ENCODE data around the gene RHBDL1. TPM values are rescaled to one million over a fixed set of nuclear protein-coding genes. Genes with fewer than 3 reads are reported as not detected.

RHBDL1 gene
- total RNA-seq, 1 donor from 2014 or later, result 6.1 TPM

DNA sequence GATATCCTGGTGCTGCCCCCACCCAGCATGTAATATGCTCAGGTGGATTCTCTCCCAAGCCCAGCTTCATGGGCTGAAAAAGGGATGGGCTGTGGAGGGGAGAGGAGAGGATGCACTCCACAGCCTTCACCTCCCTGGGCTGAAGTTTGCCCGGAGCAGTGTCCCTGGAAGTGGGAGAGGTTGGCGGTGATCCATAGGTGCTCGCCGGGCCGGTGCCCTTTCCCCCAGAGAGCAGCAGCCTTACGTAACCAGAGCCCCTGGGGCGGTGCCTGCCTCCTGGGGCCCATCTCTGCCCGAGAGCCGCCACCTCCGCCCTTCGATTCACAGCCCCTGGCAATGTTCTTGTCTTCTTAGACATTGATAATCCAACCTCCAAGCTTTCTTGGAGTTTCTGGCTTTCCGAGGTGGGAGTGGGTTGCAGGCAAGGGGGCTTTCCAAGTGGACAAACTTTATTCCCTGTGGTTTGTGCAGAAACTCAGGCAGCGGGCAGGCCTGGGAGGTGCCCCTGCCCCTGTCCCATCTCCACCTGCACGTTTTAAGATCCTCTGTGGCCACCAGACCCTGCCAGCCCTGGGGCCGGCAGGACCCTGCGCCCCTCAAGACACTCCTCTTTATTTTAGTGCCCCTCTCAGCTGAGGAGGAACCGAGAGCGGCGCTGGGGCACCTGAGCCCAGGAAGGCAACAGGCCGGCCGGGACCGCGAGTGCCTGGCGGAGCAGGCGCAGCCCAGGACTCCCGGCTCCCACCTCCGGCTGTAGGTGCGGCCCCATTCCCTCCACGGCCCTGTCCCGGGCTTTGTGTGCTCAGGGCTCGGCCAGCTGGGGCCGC lies 29.4 kb upstream of the RHBDL1 start:
- Mint-ChIP-seq H3K27me3 (ENCODE audit: low read depth) (no peaks in the 10 kb centered on the region), H3K36me3 (no peaks in the 10 kb centered on the region), H3K4me1 (peaks cover 13% of the 10 kb centered on the region), H3K9me3 (no peaks in the 10 kb centered on the region), H3K27ac (no peak overlapping the region), H3K4me3 (no peak overlapping the region)
- DNase-seq (ENCODE audit: low spot score in 2 of 2, unreplicated experiment in 2 of 2), result no peak
- TF ChIP-seq, protein P1, sequence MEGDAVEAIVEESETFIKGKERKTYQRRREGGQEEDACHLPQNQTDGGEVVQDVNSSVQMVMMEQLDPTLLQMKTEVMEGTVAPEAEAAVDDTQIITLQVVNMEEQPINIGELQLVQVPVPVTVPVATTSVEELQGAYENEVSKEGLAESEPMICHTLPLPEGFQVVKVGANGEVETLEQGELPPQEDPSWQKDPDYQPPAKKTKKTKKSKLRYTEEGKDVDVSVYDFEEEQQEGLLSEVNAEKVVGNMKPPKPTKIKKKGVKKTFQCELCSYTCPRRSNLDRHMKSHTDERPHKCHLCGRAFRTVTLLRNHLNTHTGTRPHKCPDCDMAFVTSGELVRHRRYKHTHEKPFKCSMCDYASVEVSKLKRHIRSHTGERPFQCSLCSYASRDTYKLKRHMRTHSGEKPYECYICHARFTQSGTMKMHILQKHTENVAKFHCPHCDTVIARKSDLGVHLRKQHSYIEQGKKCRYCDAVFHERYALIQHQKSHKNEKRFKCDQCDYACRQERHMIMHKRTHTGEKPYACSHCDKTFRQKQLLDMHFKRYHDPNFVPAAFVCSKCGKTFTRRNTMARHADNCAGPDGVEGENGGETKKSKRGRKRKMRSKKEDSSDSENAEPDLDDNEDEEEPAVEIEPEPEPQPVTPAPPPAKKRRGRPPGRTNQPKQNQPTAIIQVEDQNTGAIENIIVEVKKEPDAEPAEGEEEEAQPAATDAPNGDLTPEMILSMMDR (IDR thresholded peaks at IDR 0.05; ENCODE audit: unreplicated experiment), result no peak

DNA sequence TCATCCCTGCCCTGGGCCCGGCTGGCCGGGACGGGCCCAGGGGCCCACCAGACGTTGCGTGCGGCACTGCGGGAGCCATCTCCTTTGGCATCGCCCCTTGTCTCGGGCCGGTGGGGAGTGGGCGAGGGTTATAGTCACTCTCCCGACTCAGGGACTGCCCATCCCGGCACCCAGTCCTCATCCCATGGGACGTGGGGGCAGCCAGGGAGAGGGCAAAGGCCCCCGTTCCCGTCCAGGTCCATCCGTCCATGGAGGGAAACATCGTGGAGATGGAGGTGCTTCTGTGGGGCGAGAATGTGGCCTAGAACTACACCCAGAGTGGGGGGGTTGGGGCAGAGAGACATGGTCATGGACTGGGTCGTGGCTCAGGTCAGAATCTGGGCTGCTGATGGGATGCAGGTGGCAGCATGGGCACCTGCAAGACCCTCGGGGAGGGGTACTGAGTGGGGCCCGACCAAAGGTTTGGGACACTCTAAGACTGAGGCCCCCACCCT lies 28.7 kb upstream of the RHBDL1 start:
- Mint-ChIP-seq H3K4me1 (peaks cover 13% of the 10 kb centered on the region), H3K27me3 (ENCODE audit: low read depth) (no peaks in the 10 kb centered on the region), H3K9me3 (no peaks in the 10 kb centered on the region), H3K4me3 (no peak overlapping the region), H3K27ac (no peak overlapping the region), H3K36me3 (no peaks in the 10 kb centered on the region)
- TF ChIP-seq, protein P1 (IDR thresholded peaks at IDR 0.05; ENCODE audit: unreplicated experiment), result no peak
- no peak for DNase-seq (ENCODE audit: low spot score in 2 of 2, unreplicated experiment in 2 of 2)

DNA sequence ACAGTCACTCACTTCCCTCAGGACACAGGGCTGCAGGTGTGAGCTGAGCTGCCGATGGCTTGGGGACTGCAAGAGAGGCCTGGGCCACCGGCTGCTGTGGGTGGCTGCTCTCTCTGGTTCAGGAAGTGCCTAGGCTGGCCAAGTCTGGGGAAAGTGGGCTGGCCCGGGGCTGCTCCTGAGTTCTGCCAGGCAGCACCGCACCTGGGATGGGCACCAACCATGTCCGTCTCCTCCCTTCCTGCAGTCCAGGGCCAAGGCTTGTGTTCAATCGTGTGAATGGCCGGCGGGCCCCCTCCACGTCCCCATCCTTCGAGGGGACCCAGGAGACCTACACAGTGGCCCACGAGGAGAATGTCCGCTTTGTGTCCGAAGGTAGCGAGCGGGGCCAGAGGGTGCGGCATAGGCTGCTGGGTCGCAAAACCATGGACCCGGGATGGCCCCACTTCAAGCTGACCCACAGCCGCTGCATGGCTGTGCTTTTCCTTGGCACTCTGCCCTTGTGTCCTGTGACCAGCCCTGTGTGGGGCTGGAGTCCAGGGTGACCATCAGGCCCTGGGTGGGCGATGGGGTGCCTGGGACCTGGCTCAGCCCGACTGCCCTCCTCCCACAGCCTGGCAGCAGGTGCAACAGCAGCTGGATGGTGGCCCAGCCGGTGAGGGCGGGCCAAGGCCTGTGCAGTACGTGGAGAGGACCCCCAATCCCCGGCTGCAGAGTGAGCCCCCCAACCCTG lies 28.1 kb upstream of the RHBDL1 start:
- H3K27ac Mint-ChIP-seq, result no peak overlapping the region

DNA sequence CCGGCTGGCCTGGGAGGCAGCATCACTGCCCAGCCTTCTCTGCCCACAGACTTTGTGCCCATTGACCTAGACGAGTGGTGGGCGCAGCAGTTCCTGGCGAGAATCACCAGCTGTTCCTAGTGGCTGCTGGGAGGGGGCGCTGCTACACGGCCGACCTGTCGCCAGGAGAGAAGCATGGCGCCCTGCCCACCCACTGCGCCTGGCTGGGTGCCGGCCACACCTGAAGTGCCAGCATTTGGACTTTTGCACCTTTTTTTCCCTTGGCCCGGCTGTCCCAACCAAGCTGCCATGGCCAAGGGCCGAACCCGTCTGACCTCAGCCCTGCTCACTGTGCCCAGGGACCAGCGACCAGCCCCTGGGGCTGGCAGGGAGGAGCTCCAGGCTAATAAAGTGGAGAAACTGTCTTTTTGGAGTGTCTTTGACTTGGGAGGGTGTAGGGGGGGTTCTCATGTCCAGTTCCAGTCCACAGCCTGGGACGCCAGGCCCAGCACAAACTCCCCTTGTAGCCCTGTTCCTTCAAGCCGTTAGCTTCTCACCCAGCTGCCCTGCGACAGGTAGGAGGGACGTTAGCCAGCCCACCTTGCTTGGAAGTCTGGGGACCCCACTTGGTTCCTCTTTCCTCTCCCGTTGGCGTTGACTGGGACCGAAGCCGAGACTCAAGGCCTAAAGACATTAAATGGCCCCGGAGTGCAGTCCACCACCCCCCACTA lies 27.2 kb upstream of the RHBDL1 start:
- TF ChIP-seq, protein P1 (IDR thresholded peaks at IDR 0.05; ENCODE audit: unreplicated experiment), result peak; percentile 38
- H3K27me3 Mint-ChIP-seq (ENCODE audit: low read depth), result no peaks in the 10 kb centered on the region
- H3K4me1 Mint-ChIP-seq, result peaks cover 13% of the 10 kb centered on the region
- no peak for DNase-seq (ENCODE audit: low spot score in 2 of 2, unreplicated experiment in 2 of 2)
- H3K36me3 Mint-ChIP-seq, result no peaks in the 10 kb centered on the region
- H3K9me3 Mint-ChIP-seq, result no peaks in the 10 kb centered on the region
- H3K27ac Mint-ChIP-seq, result peak overlapping the region; percentile 91
- H3K4me3 Mint-ChIP-seq, result peak overlapping the region; percentile 75

More for the DNA sequence above, 28.1 kb upstream of the RHBDL1 start:
- DNase-seq (ENCODE audit: low spot score in 2 of 2, unreplicated experiment in 2 of 2), result no peak
- Mint-ChIP-seq H3K4me1 (peaks cover 13% of the 10 kb centered on the region), H3K27me3 (ENCODE audit: low read depth) (no peaks in the 10 kb centered on the region), H3K9me3 (no peaks in the 10 kb centered on the region), H3K36me3 (no peaks in the 10 kb centered on the region), H3K4me3 (peak overlapping the region; percentile 22)
- TF ChIP-seq, protein P1 (IDR thresholded peaks at IDR 0.05; ENCODE audit: unreplicated experiment), result no peak

DNA sequence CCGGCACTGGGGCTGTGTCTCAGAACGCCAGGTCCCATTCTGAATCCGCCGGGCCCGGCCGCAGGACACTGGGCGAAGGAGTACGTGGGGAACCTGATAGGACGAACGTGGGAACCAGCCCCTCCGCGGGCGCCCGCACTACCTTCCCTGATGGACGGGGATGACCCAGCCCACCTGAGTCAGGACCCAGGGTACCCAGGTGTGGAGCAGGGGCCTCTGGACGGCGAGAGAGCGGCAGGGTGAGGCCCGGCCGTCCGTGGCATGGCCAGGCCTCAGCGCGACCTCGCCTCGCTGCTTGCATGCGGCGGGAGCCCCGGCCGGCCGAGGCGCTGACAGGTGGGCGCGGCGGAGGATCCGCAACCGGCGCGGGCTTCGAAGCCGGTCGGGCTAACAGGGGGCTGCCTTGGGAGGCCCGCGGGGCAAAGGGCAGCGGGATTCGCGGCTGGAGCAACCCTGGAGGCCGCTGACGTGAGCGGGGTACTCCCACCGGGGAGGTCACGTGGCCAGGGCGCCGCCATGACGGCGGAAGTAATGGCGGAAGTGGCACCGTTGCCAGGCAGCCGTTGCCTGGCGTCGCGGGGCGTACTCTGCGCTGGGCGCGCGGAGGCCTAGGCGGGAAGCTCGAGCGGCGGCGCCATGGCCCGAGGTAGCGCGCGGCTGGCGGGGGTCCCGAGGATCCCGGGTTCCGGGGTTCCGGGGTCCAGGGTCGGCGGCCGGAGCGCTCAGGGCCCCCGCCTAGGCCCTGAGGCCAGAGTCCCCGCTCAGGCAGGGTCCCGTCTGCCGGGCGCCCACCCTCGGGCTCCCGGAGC lies 26.5 kb upstream of the RHBDL1 start, which contains the start of gene WDR90:
Gene WDR90, plus strand, starts transcription at position 585 of the 809 bp plus-strand sequence. Its CDS starts 52 bp downstream, at position 637.
- DNase-seq (ENCODE audit: low spot score in 2 of 2, unreplicated experiment in 2 of 2), result peak; percentile 84 to 88
- no peaks in the 10 kb centered on the region for H3K27me3 Mint-ChIP-seq (ENCODE audit: low read depth)
- H3K4me3 Mint-ChIP-seq, result peak within 1 kb of the TSS; percentile 75
- H3K27ac Mint-ChIP-seq, result peak within 1 kb of the TSS; percentile 91
- no peaks in the 10 kb centered on the region for H3K9me3 Mint-ChIP-seq
- peaks cover 13% of the 10 kb centered on the region for H3K4me1 Mint-ChIP-seq
- TF ChIP-seq, protein P1 (IDR thresholded peaks at IDR 0.05; ENCODE audit: unreplicated experiment), result no peak
- no peaks in the 10 kb centered on the region for H3K36me3 Mint-ChIP-seq

All from mesothelial cell of epicardium (in vitro differentiated cells).